ENCODE measurements around the gene VGLL1.

DNA sequence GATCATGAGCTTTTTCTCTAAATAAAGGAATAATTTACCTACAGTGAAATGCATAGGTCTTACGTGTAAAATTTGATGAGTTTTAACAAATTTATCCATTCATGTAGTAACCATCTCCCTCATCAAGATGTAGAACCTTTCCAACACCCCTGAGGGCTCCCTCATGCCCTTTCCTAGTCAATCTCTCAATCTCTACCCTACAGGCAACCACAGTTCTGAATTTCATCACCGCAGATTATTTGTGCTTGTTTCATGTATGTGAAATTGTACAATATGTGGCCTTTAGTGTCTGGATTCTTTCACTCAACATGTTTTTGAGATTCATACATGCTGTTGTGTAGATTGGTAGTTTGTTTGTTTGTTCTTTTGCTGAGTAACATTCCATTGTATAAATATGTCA lies 2.1 kb downstream of the VGLL1 start:
- no peak for TF ChIP-seq CTCF (tag by site-specific recombination; IDR thresholded peaks at IDR 0.05)
- TF ChIP-seq ZNF600 (tag by site-specific recombination; IDR thresholded peaks at IDR 0.05) = no peak

Measured in HEK293 (cell line).